GM12878 (cell line): ENCODE results near the gene ZNF33B. TPM values are rescaled to one million over a fixed set of nuclear protein-coding genes. Genes with fewer than 3 reads are reported as not detected.
A peak's percentile ranks its signal among the peaks of the same experiment; 100 is the strongest.

Source experiments
- BHLHE40 ChIP-seq, 2 experiments: fragments of 450-650 bp in 1 of 2; IDR thresholded peaks; 2 replicates each; pipeline ENCODE4 v1.6.1; 2011 to 2017; ENCODE audit warnings: low read depth in 2 of 2, borderline replicate concordance in 1 of 2, improper control_type of control experiment in 1 of 2, low read length in 1 of 2, mild to moderate bottlenecking in 1 of 2
- CEBPZ ChIP-seq: fragments of 150-350 bp; IDR thresholded peaks from 2 replicates; pipeline ENCODE4 v1.6.1; 2016; ENCODE audit warnings: low read depth, low read length
- CHD2 ChIP-seq: IDR thresholded peaks from 2 replicates; pipeline ENCODE4 v1.6.1; 2011; ENCODE audit warnings: low read depth, low read length, improper control_type of control experiment, borderline replicate concordance
- CREB1 ChIP-seq: IDR thresholded peaks from 2 replicates; pipeline ENCODE4 v1.6.1; 2012; ENCODE audit warnings: low read depth, mild to moderate bottlenecking, inconsistent platforms
- ETV6 ChIP-seq, 2 experiments: fragments of 450-650 bp in 1 of 2; IDR thresholded peaks in 1 of 2; conservative IDR thresholded peaks in 1 of 2; 2 replicates each; pipeline ENCODE4 v1.6.1; 2014; ENCODE audit warnings: antibody characterized with exemption in 1 of 2, borderline replicate concordance in 1 of 2, low read depth in 1 of 2, mild to moderate bottlenecking in 1 of 2, moderate library complexity in 1 of 2
- FOXM1 ChIP-seq: IDR thresholded peaks from 2 replicates; pipeline ENCODE4 v1.6.1; 2012; ENCODE audit warnings: low read depth, mild to moderate bottlenecking, inconsistent platforms, low read length, moderate library complexity
- GATAD2B ChIP-seq: fragments of 450-650 bp; conservative IDR thresholded peaks from 2 replicates; pipeline ENCODE4 v1.6.1; 2017; ENCODE audit warnings: low read depth, mild to moderate bottlenecking, moderate library complexity
- IKZF1 ChIP-seq: fragments of 450-650 bp; conservative IDR thresholded peaks from 2 replicates; pipeline ENCODE4 v1.6.1; 2017; ENCODE audit warnings: antibody characterized with exemption, mild to moderate bottlenecking
- KLF5 ChIP-seq: fragments of 450-650 bp; IDR thresholded peaks from 2 replicates; pipeline ENCODE4 v1.6.1; 2014; ENCODE audit warnings: mild to moderate bottlenecking; ENCODE audit not compliant: partially characterized antibody
- MTA3 ChIP-seq: IDR thresholded peaks from 2 replicates; pipeline ENCODE4 v1.6.1; 2012; ENCODE audit warnings: low read length, inconsistent platforms, borderline replicate concordance
- MYB ChIP-seq: fragments of 150-350 bp; IDR thresholded peaks from 2 replicates; pipeline ENCODE4 v1.6.1; 2014; ENCODE audit warnings: mild to moderate bottlenecking, low read depth, low read length, borderline replicate concordance
- NFIC ChIP-seq: IDR thresholded peaks from 2 replicates; pipeline ENCODE4 v1.6.1; 2012; ENCODE audit warnings: low read depth, mild to moderate bottlenecking, inconsistent platforms, low read length, moderate library complexity
- PAX5 ChIP-seq: IDR thresholded peaks from 2 replicates; pipeline ENCODE4 v1.6.1; 2011; ENCODE audit warnings: low read depth, low read length, borderline replicate concordance
- PML ChIP-seq: IDR thresholded peaks from 2 replicates; pipeline ENCODE4 v1.6.1; 2012; ENCODE audit warnings: low read length, inconsistent platforms
- POLR2A ChIP-seq: IDR thresholded peaks from 2 replicates; pipeline ENCODE4 v1.6.1; 2011; ENCODE audit warnings: low read depth, mild to moderate bottlenecking, low read length
- RAD51 ChIP-seq: fragments of 450-650 bp; IDR thresholded peaks from 2 replicates; pipeline ENCODE4 v1.6.1; 2016; ENCODE audit warnings: moderate library complexity, mild to moderate bottlenecking, inconsistent platforms
- RB1 ChIP-seq: fragments of 450-650 bp; formaldehyde crosslinking; IDR thresholded peaks from 2 replicates; pipeline ENCODE4 v1.6.1; 2017; ENCODE audit warnings: mild to moderate bottlenecking, borderline replicate concordance
- RUNX3 ChIP-seq: IDR thresholded peaks from 2 replicates; pipeline ENCODE4 v1.6.1; 2012; ENCODE audit warnings: low read length, inconsistent platforms
- SIN3A ChIP-seq: IDR thresholded peaks from 2 replicates; pipeline ENCODE4 v1.6.1; 2012; ENCODE audit warnings: low read depth, low read length, improper control_type of control experiment
- SIX5 ChIP-seq: IDR thresholded peaks from 2 replicates; pipeline ENCODE4 v1.6.1; 2011; ENCODE audit warnings: mild to moderate bottlenecking, low read depth, low read length, moderate library complexity; ENCODE audit not compliant: severe bottlenecking
- SREBF2 ChIP-seq: IDR thresholded peaks from 2 replicates; pipeline ENCODE4 v1.6.1; 2012; ENCODE audit warnings: mild to moderate bottlenecking, low read length
- TAF1 ChIP-seq: IDR thresholded peaks from 2 replicates; pipeline ENCODE4 v1.6.1; 2011; ENCODE audit warnings: mild to moderate bottlenecking, low read depth, low read length, borderline replicate concordance
- TBL1XR1 ChIP-seq: IDR thresholded peaks from 2 replicates; pipeline ENCODE4 v1.6.1; 2012; ENCODE audit warnings: low read depth, low read length, improper control_type of control experiment
- TCF12 ChIP-seq: IDR thresholded peaks from 2 replicates; pipeline ENCODE4 v1.6.1; 2011; ENCODE audit warnings: low read depth, mild to moderate bottlenecking, low read length
- TCF3 ChIP-seq: IDR thresholded peaks from 2 replicates; pipeline ENCODE4 v1.6.1; 2012; ENCODE audit warnings: low read depth, mild to moderate bottlenecking, low read length, borderline replicate concordance; ENCODE audit not compliant: insufficient read depth
- YY1 ChIP-seq: IDR thresholded peaks from 2 replicates; pipeline ENCODE4 v1.6.1; 2011; ENCODE audit warnings: low read depth, mild to moderate bottlenecking, low read length
- ZNF622 ChIP-seq: fragments of 450-650 bp; IDR thresholded peaks from 2 replicates; pipeline ENCODE4 v1.6.1; 2017; ENCODE audit warnings: mild to moderate bottlenecking, inconsistent platforms
- polyA plus RNA-seq, 11 experiments: library from polyadenylated mRNA; depleted of rRNA in 4 of 11; unstranded in 6 of 11; stranded (reverse) in 5 of 11; fragments of >200 nt; fragmentation: Nextera tagmentation in 4 of 11; fragmentation: Illumina TruSeq in 1 of 11; extraction: Ambion mirVana in 4 of 11; extraction: Trizol in 1 of 11; gene quantifications; 1 replicate in 1 of 11; 2 replicates in 10 of 11; pipeline versions ENCODE4 v1.2.1 to v1.2.3, GENCODE V29; 2011 to 2016; ENCODE audit warnings: inconsistent platforms in 2 of 11, missing spikeins in 2 of 11, low read depth in 1 of 11
- total RNA-seq, 4 experiments: library from RNA; depleted of rRNA in 3 of 4; stranded (reverse); fragments of >200 nt in 3 of 4; fragmentation: Illumina TruSeq in 1 of 4; extraction: Trizol in 1 of 4; gene quantifications; 2 replicates each; pipeline versions ENCODE4 v1.2.1 to v1.2.3, GENCODE V29; 2013 to 2021
- TF ChIP-seq, protein P1 (sequence below): IDR thresholded peaks from 2 replicates; pipeline ENCODE4 v1.6.1; 2012; ENCODE audit warnings: low read depth, low read length, improper control_type of control experiment

Gene ZNF33B
- total and polyA plus RNA-seq, 10 of the 15 experiments (the other 5 are each of a cell fraction or from before 2014, with no cell fraction given): 5.3 to 19.7 (median 9.3) TPM

- TF ChIP-seq TCF3: no peak
- TF ChIP-seq, protein P1, sequence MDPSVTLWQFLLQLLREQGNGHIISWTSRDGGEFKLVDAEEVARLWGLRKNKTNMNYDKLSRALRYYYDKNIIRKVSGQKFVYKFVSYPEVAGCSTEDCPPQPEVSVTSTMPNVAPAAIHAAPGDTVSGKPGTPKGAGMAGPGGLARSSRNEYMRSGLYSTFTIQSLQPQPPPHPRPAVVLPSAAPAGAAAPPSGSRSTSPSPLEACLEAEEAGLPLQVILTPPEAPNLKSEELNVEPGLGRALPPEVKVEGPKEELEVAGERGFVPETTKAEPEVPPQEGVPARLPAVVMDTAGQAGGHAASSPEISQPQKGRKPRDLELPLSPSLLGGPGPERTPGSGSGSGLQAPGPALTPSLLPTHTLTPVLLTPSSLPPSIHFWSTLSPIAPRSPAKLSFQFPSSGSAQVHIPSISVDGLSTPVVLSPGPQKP: 0 out of 2 replicates have a peak, but pooled peaks have one; percentile 39
- peak; percentile 47; the same call in 1 of the 2 replicates for TF ChIP-seq RUNX3
- TF ChIP-seq SIN3A: no peak; the same call in 1 of the 2 replicates
- no peak for TF ChIP-seq RAD51
- TF ChIP-seq IKZF1: peak; percentile 95
- no peak for TF ChIP-seq MYB
- TF ChIP-seq KLF5: peak; percentile 40
- peak; percentile 50; the same call in 1 of the 2 replicates for TF ChIP-seq POLR2A
- TF ChIP-seq TBL1XR1: no peak
- TF ChIP-seq SIX5: peak; percentile 95
- no peak for TF ChIP-seq TCF12
- no peak for TF ChIP-seq FOXM1
- TF ChIP-seq BHLHE40 (IDR thresholded peaks at IDR 0.05; ENCODE audit: borderline replicate concordance in 1 of 2, low read depth in 2 of 2, low read length in 1 of 2): peak in 1 of 2 experiments; percentile 8; a peak in 1 of 4 replicates
- TF ChIP-seq NFIC: no peak
- no peak for TF ChIP-seq CEBPZ
- TF ChIP-seq ETV6 (conservative IDR thresholded peaks at IDR 0.05 in 1 of 2, IDR thresholded peaks at IDR 0.05 in 1 of 2; ENCODE audit: borderline replicate concordance in 1 of 2, low read depth in 1 of 2): no peak
- TF ChIP-seq TAF1: 0 out of 2 replicates have a peak, but pooled peaks have one; percentile 27
- peak; percentile 43; the same call in 1 of the 2 replicates for TF ChIP-seq PML
- TF ChIP-seq GATAD2B: no peak
- TF ChIP-seq SREBF2: no peak
- peak; percentile 54; the same call in 1 of the 2 replicates for TF ChIP-seq CHD2
- no peak for TF ChIP-seq PAX5
- TF ChIP-seq RB1: 0 out of 2 replicates have a peak, but pooled peaks have one; percentile 12
- TF ChIP-seq YY1: peak; percentile 73
- TF ChIP-seq ZNF622: no peak
- peak; percentile 95 for TF ChIP-seq CREB1
- TF ChIP-seq MTA3: no peak
Observed at GRCh38 chr10:42552188-42553063, 85.9 kb downstream of the ZNF33B start (continued).
